H9 (cell line): ENCODE measurements around the gene ERFL. TPM values are rescaled to one million over a fixed set of nuclear protein-coding genes. Genes with fewer than 3 reads are reported as not detected.

Experiments
- DNase-seq: peaks from one replicate; pipeline ENCODE4 v3.0.0-alpha.2; 2017
- H2AFZ ChIP-seq: one replicate; pipeline ENCODE4 v1.6.1; 2013; ENCODE audit warnings: mild to moderate bottlenecking, low read length, control low read depth, moderate library complexity
- H2AK5ac ChIP-seq: 2 replicates; pipeline ENCODE4 v1.6.1; 2013; ENCODE audit warnings: low read length, control low read depth, mixed read lengths; ENCODE audit not compliant: insufficient read length
- H2BK120ac ChIP-seq: one replicate; pipeline ENCODE4 v1.6.1; 2013; ENCODE audit warnings: low read depth, mild to moderate bottlenecking, low read length, control low read depth, inconsistent platforms; ENCODE audit not compliant: poor library complexity, severe bottlenecking
- H2BK12ac ChIP-seq: 2 replicates; pipeline ENCODE4 v1.6.1; 2013; ENCODE audit warnings: low read length, control low read depth, mixed read lengths, low read depth; ENCODE audit not compliant: insufficient read length
- H2BK15ac ChIP-seq: 2 replicates; pipeline ENCODE4 v1.6.1; 2013; ENCODE audit warnings: low read depth, low read length, control low read depth
- H2BK20ac ChIP-seq: one replicate; pipeline ENCODE4 v1.6.1; 2013; ENCODE audit warnings: low read depth, mild to moderate bottlenecking, low read length, control low read depth, inconsistent platforms; ENCODE audit not compliant: poor library complexity, severe bottlenecking
- H2BK5ac ChIP-seq: 2 replicates; pipeline ENCODE4 v1.6.1; 2013; ENCODE audit warnings: low read length, control low read depth, mixed read lengths; ENCODE audit not compliant: insufficient read length
- H3K14ac ChIP-seq: 2 replicates; pipeline ENCODE4 v1.6.1; 2013; ENCODE audit warnings: low read length, control low read depth; ENCODE audit not compliant: insufficient read depth
- H3K18ac ChIP-seq: 2 replicates; pipeline ENCODE4 v1.6.1; 2013; ENCODE audit warnings: low read depth, mild to moderate bottlenecking, mixed read lengths, low read length, control low read depth; ENCODE audit not compliant: insufficient read length
- H3K23ac ChIP-seq: 2 replicates; pipeline ENCODE4 v1.6.1; 2013; ENCODE audit warnings: low read length, control low read depth, mixed read lengths, low read depth; ENCODE audit not compliant: insufficient read length
- H3K23me2 ChIP-seq: 2 replicates; pipeline ENCODE4 v1.6.1; 2013; ENCODE audit warnings: low read depth, mild to moderate bottlenecking, mixed read lengths, low read length, control low read depth; ENCODE audit not compliant: insufficient read length, poor library complexity, severe bottlenecking
- H3K27ac ChIP-seq: 2 replicates; pipeline ENCODE4 v1.5.1; 2013; ENCODE audit warnings: low read length, control low read depth, mixed read lengths, low read depth; ENCODE audit not compliant: insufficient read length
- H3K27me3 ChIP-seq: 2 replicates; pipeline ENCODE4 v1.6.1; 2013; ENCODE audit warnings: low read length, control low read depth, inconsistent platforms; ENCODE audit not compliant: insufficient read depth
- H3K4ac ChIP-seq: 2 replicates; pipeline ENCODE4 v1.6.1; 2013; ENCODE audit warnings: low read depth, mild to moderate bottlenecking, control low read depth, inconsistent platforms, low read length, moderate library complexity
- H3K4me1 ChIP-seq: 2 replicates; pipeline ENCODE4 v1.6.1; 2013; ENCODE audit warnings: low read length, control low read depth, inconsistent platforms; ENCODE audit not compliant: insufficient read depth
- H3K4me2 ChIP-seq: 2 replicates; pipeline ENCODE4 v1.6.1; 2013; ENCODE audit warnings: low read length, control low read depth, mixed read lengths; ENCODE audit not compliant: insufficient read length, insufficient read depth
- H3K56ac ChIP-seq: 2 replicates; pipeline ENCODE4 v1.6.1; 2013; ENCODE audit warnings: low read depth, mild to moderate bottlenecking, mixed read lengths, low read length, control low read depth; ENCODE audit not compliant: insufficient read length
- H3K79me1 ChIP-seq: 2 replicates; pipeline ENCODE4 v1.6.1; 2013; ENCODE audit warnings: low read depth, mild to moderate bottlenecking, moderate library complexity, low read length, control low read depth, inconsistent platforms; ENCODE audit not compliant: insufficient read depth, poor library complexity, severe bottlenecking
- H3K79me2 ChIP-seq: 2 replicates; pipeline ENCODE4 v1.6.1; 2013; ENCODE audit warnings: low read length, control low read depth, inconsistent platforms; ENCODE audit not compliant: insufficient read depth
- H3K9ac ChIP-seq: 2 replicates; pipeline ENCODE4 v1.6.1; 2013; ENCODE audit warnings: low read length, control low read depth, mixed read lengths; ENCODE audit not compliant: insufficient read length; ENCODE audit errors: extremely low read depth
- H3K9me3 ChIP-seq: one replicate; pipeline ENCODE4 v1.6.1; 2013; ENCODE audit warnings: low read depth, low read length, inconsistent platforms; ENCODE audit not compliant: control insufficient read depth
- H3T11ph ChIP-seq: one replicate; pipeline ENCODE4 v1.6.1; 2013; ENCODE audit warnings: mild to moderate bottlenecking, low read length, control low read depth, inconsistent platforms
- H4K20me1 ChIP-seq: one replicate; pipeline ENCODE4 v1.6.1; 2013; ENCODE audit not compliant: control insufficient read depth, insufficient read length, insufficient read depth
- H4K5ac ChIP-seq: 2 replicates; pipeline ENCODE4 v1.6.1; 2013; ENCODE audit warnings: low read depth, mild to moderate bottlenecking, mixed read lengths, low read length, control low read depth; ENCODE audit not compliant: insufficient read length
- H4K8ac ChIP-seq: replicated peaks from 2 replicates; pipeline ENCODE4 v1.6.1; 2013; ENCODE audit warnings: low read length, control low read depth, mixed read lengths, low read depth; ENCODE audit not compliant: insufficient read length
- H4K91ac ChIP-seq: 2 replicates; pipeline ENCODE4 v1.6.1; 2013; ENCODE audit warnings: low read depth, mild to moderate bottlenecking, moderate library complexity, mixed read lengths, low read length, control low read depth; ENCODE audit not compliant: insufficient read length
- H3K27ac Mint-ChIP-seq, 3 experiments: 2 replicates in 2 of 3; 3 replicates in 1 of 3; pipeline ENCODE4 v1.8.0; 2020 to 2021; ENCODE audit warnings: mixed read lengths in 3 of 3, mild to moderate bottlenecking in 1 of 3, moderate library complexity in 1 of 3
- H3K27me3 Mint-ChIP-seq: 2 replicates; pipeline ENCODE4 v1.8.0; 2021; ENCODE audit warnings: low read depth, mild to moderate bottlenecking, moderate library complexity, mixed read lengths
- H3K36me3 Mint-ChIP-seq, 3 experiments: 2 replicates in 2 of 3; 3 replicates in 1 of 3; pipeline ENCODE4 v1.8.0; 2020 to 2021; ENCODE audit warnings: low read depth in 3 of 3, mixed read lengths in 3 of 3; ENCODE audit not compliant: insufficient read depth in 1 of 3
- H3K4me1 Mint-ChIP-seq, 2 experiments: 2 replicates each; pipeline ENCODE4 v1.8.0; 2020; ENCODE audit warnings: mixed read lengths in 2 of 2
- H3K4me3 Mint-ChIP-seq, 2 experiments: 2 replicates in 1 of 2; 3 replicates in 1 of 2; pipeline ENCODE4 v1.8.0; 2020 to 2021; ENCODE audit warnings: mild to moderate bottlenecking in 2 of 2, mixed read lengths in 2 of 2, moderate library complexity in 1 of 2
- H3K9me3 Mint-ChIP-seq, 2 experiments: 2 replicates in 1 of 2; 3 replicates in 1 of 2; pipeline ENCODE4 v1.8.0; 2020; ENCODE audit warnings: mild to moderate bottlenecking in 2 of 2, mixed read lengths in 2 of 2, moderate library complexity in 1 of 2
- WGBS: extraction: QIAGEN DNeasy Blood & Tissue Kit; methylation state at CpG from one replicate; pipeline ENCODE4 v1.1.7; 2013; ENCODE audit warnings: missing lambda C conversion rate, low lambda C conversion rate, mixed read lengths; ENCODE audit not compliant: insufficient read length; ENCODE audit errors: extremely low coverage; 5-methylcytosine and 5-hydroxymethylcytosine counted together
- microRNA-seq: library from miRNA; unstranded; fragments of <30 nt; microRNA quantifications from one replicate; pipeline ENCODE4, GENCODE V29; 2020; ENCODE audit warnings: borderline microRNAs expressed
- total RNA-seq: library from RNA; stranded (reverse); gene quantifications from 2 replicates; pipeline ENCODE4 v1.2.1, GENCODE V29; 2021
- TF ChIP-seq, protein P1 (sequence below): fragments of 200-600 bp; sonication (generic); conservative IDR thresholded peaks from 3 replicates; pipeline ENCODE4 v1.8.0; 2021; ENCODE audit warnings: antibody characterized with exemption, mild to moderate bottlenecking

Gene ERFL
- total RNA-seq, 1 experiment from 2014 or later: 0.22 TPM

DNA sequence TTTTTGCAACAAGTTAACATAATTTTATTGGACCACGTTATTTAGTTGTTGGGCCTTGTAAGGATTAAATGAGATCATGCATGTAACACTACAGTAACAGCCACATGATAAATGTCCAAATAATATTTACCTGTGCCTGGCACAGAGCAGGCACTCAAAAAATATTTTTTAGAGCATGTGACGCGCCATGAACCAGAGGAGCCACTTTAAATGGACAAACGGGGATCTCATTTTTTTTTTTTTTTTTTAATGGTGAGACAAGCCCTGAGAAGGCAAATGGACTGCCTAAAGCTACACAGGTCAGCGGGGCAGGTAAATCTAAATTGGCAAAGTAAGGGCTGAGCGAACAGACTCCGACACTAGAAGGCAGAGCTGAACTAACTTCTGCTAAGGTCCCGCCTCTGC lies 69.0 kb downstream of the ERFL start:
- peak overlapping the region; percentile 77 to 100 (median 86); a peak in 3 of 7 replicates for H3K27ac Mint-ChIP-seq
- no peaks in the 10 kb centered on the region; a peak in 2 of 5 replicates for H3K9me3 Mint-ChIP-seq
- H2BK15ac ChIP-seq: no peak overlapping the region

More for the DNA sequence above, 69.0 kb downstream of the ERFL start:
- H3K4me2 ChIP-seq: peak overlapping the region; percentile 17
- no peak overlapping the region for H2BK120ac ChIP-seq
- Mint-ChIP-seq H3K36me3 (peaks cover 35 to 38% (median 38%) of the 10 kb centered on the region in 3 experiments), H3K4me1 (peaks cover 28 to 33% of the 10 kb centered on the region in 2 experiments), H3K4me3 (peak overlapping the region; percentile 84 to 95), H3K27me3 (peaks cover 24% of the 10 kb centered on the region)
- H3K4ac ChIP-seq: no peak overlapping the region
- TF ChIP-seq, protein P1, sequence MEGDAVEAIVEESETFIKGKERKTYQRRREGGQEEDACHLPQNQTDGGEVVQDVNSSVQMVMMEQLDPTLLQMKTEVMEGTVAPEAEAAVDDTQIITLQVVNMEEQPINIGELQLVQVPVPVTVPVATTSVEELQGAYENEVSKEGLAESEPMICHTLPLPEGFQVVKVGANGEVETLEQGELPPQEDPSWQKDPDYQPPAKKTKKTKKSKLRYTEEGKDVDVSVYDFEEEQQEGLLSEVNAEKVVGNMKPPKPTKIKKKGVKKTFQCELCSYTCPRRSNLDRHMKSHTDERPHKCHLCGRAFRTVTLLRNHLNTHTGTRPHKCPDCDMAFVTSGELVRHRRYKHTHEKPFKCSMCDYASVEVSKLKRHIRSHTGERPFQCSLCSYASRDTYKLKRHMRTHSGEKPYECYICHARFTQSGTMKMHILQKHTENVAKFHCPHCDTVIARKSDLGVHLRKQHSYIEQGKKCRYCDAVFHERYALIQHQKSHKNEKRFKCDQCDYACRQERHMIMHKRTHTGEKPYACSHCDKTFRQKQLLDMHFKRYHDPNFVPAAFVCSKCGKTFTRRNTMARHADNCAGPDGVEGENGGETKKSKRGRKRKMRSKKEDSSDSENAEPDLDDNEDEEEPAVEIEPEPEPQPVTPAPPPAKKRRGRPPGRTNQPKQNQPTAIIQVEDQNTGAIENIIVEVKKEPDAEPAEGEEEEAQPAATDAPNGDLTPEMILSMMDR: no peak
- no peaks in the 10 kb centered on the region for H4K20me1 ChIP-seq
- no peak overlapping the region for H3K27ac ChIP-seq
- no peaks in the 10 kb centered on the region for H3K27me3 ChIP-seq
- no CpG with 5 or more reads among the region's 8 CpGs for WGBS
- no peak overlapping the region for H3K18ac ChIP-seq
- H4K8ac ChIP-seq: no peak overlapping the region
- no peak overlapping the region for H2AFZ ChIP-seq
- H3K56ac ChIP-seq: no peak overlapping the region
- no peaks in the 10 kb centered on the region; the same call in 1 of the 2 replicates for H3K4me1 ChIP-seq
- H3K9me3 ChIP-seq: no peaks in the 10 kb centered on the region
- no peak overlapping the region for H3K14ac ChIP-seq
- H2BK12ac ChIP-seq: no peak overlapping the region
- H2BK5ac ChIP-seq: no peak overlapping the region
- DNase-seq: no peak
- H3T11ph ChIP-seq: no peak overlapping the region
- H3K23ac ChIP-seq: no peak overlapping the region
- H4K5ac ChIP-seq: no peak overlapping the region
- no peak overlapping the region for H2BK20ac ChIP-seq
- H3K9ac ChIP-seq: no peak overlapping the region
- peaks cover 25% of the 10 kb centered on the region for H3K79me2 ChIP-seq
- no peak overlapping the region for H4K91ac ChIP-seq
- peaks cover 12% of the 10 kb centered on the region for H3K79me1 ChIP-seq
- peaks cover 9% of the 10 kb centered on the region for H3K23me2 ChIP-seq
- H2AK5ac ChIP-seq: no peak overlapping the region

Small RNA genes lying within 50 kb of the gene (microRNA-seq; reads per million reads assigned to microRNA genes)
- gene MIR6797: not detected

Other genes with a start within 250 kb of the ERFL start
- gene CEACAM7, start 240.2 kb downstream of the ERFL start, total RNA-seq: not detected in 2 replicates
- not detected in 2 replicates for gene CEACAM5, start 219.8 kb downstream of the ERFL start, total RNA-seq
- not detected in 2 replicates for gene CEACAM6, start 172.9 kb downstream of the ERFL start, total RNA-seq
- gene CEACAM3, start 131.9 kb downstream of the ERFL start, total RNA-seq: not detected in 2 replicates
- gene LYPD4, start 83.8 kb downstream of the ERFL start, total RNA-seq: not detected in 2 replicates
- gene DMRTC2, start 83.4 kb downstream of the ERFL start, total RNA-seq: not detected in 2 replicates
- gene RPS19, start 68.2 kb downstream of the ERFL start, total RNA-seq: 3,024 and 3,117 TPM in 2 replicates
- gene CD79A, start 51.2 kb downstream of the ERFL start, total RNA-seq: 0.22 and 0.39 TPM in 2 replicates
- 47.0 and 50.3 TPM in 2 replicates for gene ARHGEF1, start 45.3 kb downstream of the ERFL start, total RNA-seq
- 94.0 and 105 TPM in 2 replicates for gene RABAC1, start 30.9 kb upstream of the ERFL start, total RNA-seq
- 11.6 and 12.0 TPM in 2 replicates for gene ATP1A3, start 65.8 kb upstream of the ERFL start, total RNA-seq
- 43.1 and 45.0 TPM in 2 replicates for gene GRIK5, start 141.8 kb upstream of the ERFL start, total RNA-seq
- 35.6 and 36.3 TPM in 2 replicates for gene ZNF574, start 147.7 kb upstream of the ERFL start, total RNA-seq
- 2.8 and 2.9 TPM in 2 replicates for gene POU2F2, start 204.0 kb upstream of the ERFL start, total RNA-seq